Mononuclear cell (primary cell): ENCODE data around the gene KMO. TPM values are rescaled to one million over a fixed set of nuclear protein-coding genes. Genes with fewer than 3 reads are reported as not detected.

ENCODE experiments used
- H3K27me3 ChIP-seq: 2 replicates; pipeline ENCODE4 v1.6.0; 2011; ENCODE audit warnings: low read length, control low read depth; ENCODE audit not compliant: insufficient read depth
- H3K4me1 ChIP-seq: 2 replicates; pipeline ENCODE4 v1.5.1; 2011; ENCODE audit warnings: mild to moderate bottlenecking, low read length, control low read depth; ENCODE audit not compliant: insufficient read depth
- H3K4me3 ChIP-seq: 2 replicates; pipeline ENCODE4 v1.5.1; 2011; ENCODE audit warnings: mild to moderate bottlenecking, low read length, moderate library complexity
- H3K9me3 ChIP-seq: 2 replicates; pipeline ENCODE4 v1.5.1; 2011; ENCODE audit warnings: low read depth, mild to moderate bottlenecking, control low read depth, low read length
- total RNA-seq: library from RNA; depleted of rRNA; stranded (reverse); fragments of >200 nt; gene quantifications from one replicate; pipeline ENCODE4 v1.2.3, GENCODE V29; 2012

KMO gene
- 3.9 TPM for total RNA-seq

GRCh38 chr1:241532162-241532531, at the start of gene KMO:
Gene KMO (plus strand): TSS chr1:241532378. CDS start chr1:241532445, 67 bp downstream.
- Histone ChIP-seq H3K4me3 (peak within 1 kb of the TSS; percentile 53), H3K9me3 (no peaks in the 10 kb centered on the region), H3K27me3 (no peaks in the 10 kb centered on the region), H3K4me1 (peaks cover 20% of the 10 kb centered on the region)

- Histone ChIP-seq H3K4me3 (no peak overlapping the region), H3K4me1 (no peaks in the 10 kb centered on the region), H3K27me3 (no peaks in the 10 kb centered on the region), H3K9me3 (no peaks in the 10 kb centered on the region)
These were observed 49.4 kb upstream of the KMO start for GRCh38 chr1:241482761-241483250.

- H3K9me3 ChIP-seq: no peaks in the 10 kb centered on the region
- no peak overlapping the region for H3K4me3 ChIP-seq
- no peaks in the 10 kb centered on the region for H3K27me3 ChIP-seq
- no peaks in the 10 kb centered on the region for H3K4me1 ChIP-seq
These were observed 47.0 kb upstream of the KMO start for GRCh38 chr1:241485145-241485544.

GRCh38 chr1:241485554-241485992, 46.6 kb upstream of the KMO start:
- no peak overlapping the region for H3K4me3 ChIP-seq

GRCh38 chr1:241488739-241489138, 43.4 kb upstream of the KMO start:
- H3K4me3 ChIP-seq: no peak overlapping the region
- no peaks in the 10 kb centered on the region for H3K4me1 ChIP-seq
- H3K27me3 ChIP-seq: no peaks in the 10 kb centered on the region
- H3K9me3 ChIP-seq: no peaks in the 10 kb centered on the region

More at GRCh38 chr1:241485554-241485992, 46.6 kb upstream of the KMO start:
- H3K4me1 ChIP-seq: no peaks in the 10 kb centered on the region
- H3K27me3 ChIP-seq: no peaks in the 10 kb centered on the region
- no peaks in the 10 kb centered on the region for H3K9me3 ChIP-seq

GRCh38 chr1:241495741-241496140, 36.4 kb upstream of the KMO start:
- H3K4me3 ChIP-seq: no peak overlapping the region
- no peaks in the 10 kb centered on the region for H3K4me1 ChIP-seq
- H3K9me3 ChIP-seq: no peaks in the 10 kb centered on the region
- no peaks in the 10 kb centered on the region for H3K27me3 ChIP-seq

GRCh38 chr1:241499910-241500309, 32.3 kb upstream of the KMO start:
- Histone ChIP-seq H3K27me3 (no peaks in the 10 kb centered on the region), H3K9me3 (no peaks in the 10 kb centered on the region), H3K4me3 (no peak overlapping the region), H3K4me1 (no peaks in the 10 kb centered on the region)

- Histone ChIP-seq H3K9me3 (no peaks in the 10 kb centered on the region), H3K4me3 (no peak overlapping the region), H3K27me3 (no peaks in the 10 kb centered on the region), H3K4me1 (peaks cover 3% of the 10 kb centered on the region)
These were observed 28.7 kb upstream of the KMO start for GRCh38 chr1:241503444-241503843.

GRCh38 chr1:241507189-241507863, 24.9 kb upstream of the KMO start:
- H3K9me3 ChIP-seq: no peaks in the 10 kb centered on the region
- no peak overlapping the region for H3K4me3 ChIP-seq
- H3K27me3 ChIP-seq: no peaks in the 10 kb centered on the region
- H3K4me1 ChIP-seq: peaks cover 3% of the 10 kb centered on the region

- H3K4me1 ChIP-seq: peaks cover 4% of the 10 kb centered on the region
- no peak overlapping the region for H3K4me3 ChIP-seq
- no peaks in the 10 kb centered on the region for H3K27me3 ChIP-seq
- no peaks in the 10 kb centered on the region for H3K9me3 ChIP-seq
These were observed 18.8 kb upstream of the KMO start for GRCh38 chr1:241513378-241513777.

GRCh38 chr1:241518476-241519307, 13.5 kb upstream of the KMO start:
- Histone ChIP-seq H3K4me1 (peaks cover 12% of the 10 kb centered on the region), H3K4me3 (peak overlapping the region; percentile 71), H3K9me3 (no peaks in the 10 kb centered on the region), H3K27me3 (peaks cover 22% of the 10 kb centered on the region)

- Histone ChIP-seq H3K4me3 (peak within 1 kb of the TSS; percentile 71), H3K27me3 (peaks cover 24% of the 10 kb centered on the region), H3K4me1 (peaks cover 12% of the 10 kb centered on the region), H3K9me3 (no peaks in the 10 kb centered on the region)
These were observed 12.7 kb upstream of the KMO start, which contains the start of gene FH for GRCh38 chr1:241519308-241520079. Gene FH (minus strand): TSS chr1:241519755. CDS start chr1:241519722, 33 bp downstream.

- Histone ChIP-seq H3K4me3 (peak overlapping the region; percentile 71), H3K9me3 (no peaks in the 10 kb centered on the region), H3K27me3 (peaks cover 24% of the 10 kb centered on the region), H3K4me1 (peaks cover 12% of the 10 kb centered on the region)
These were observed 12.1 kb upstream of the KMO start for GRCh38 chr1:241520080-241520465.

- H3K4me3 ChIP-seq: no peak overlapping the region
- no peaks in the 10 kb centered on the region for H3K9me3 ChIP-seq
- peaks cover 28% of the 10 kb centered on the region for H3K27me3 ChIP-seq
- peaks cover 12% of the 10 kb centered on the region for H3K4me1 ChIP-seq
These were observed 10.5 kb upstream of the KMO start for GRCh38 chr1:241521718-241522117.

- Histone ChIP-seq H3K9me3 (no peaks in the 10 kb centered on the region), H3K4me1 (no peaks in the 10 kb centered on the region), H3K4me3 (no peak overlapping the region), H3K27me3 (peaks cover 28% of the 10 kb centered on the region)
These were observed 7.2 kb upstream of the KMO start for GRCh38 chr1:241525026-241525425.
